HG02973 (cell line): ENCODE measurements around the gene SPG7.

Source experiments
- ATAC-seq: cut with Tn5 transposase; IDR thresholded peaks from one replicate; pipeline ENCODE4 v1.9.1; 2021; ENCODE audit warnings: moderate library complexity; ENCODE audit not compliant: unreplicated experiment

SPG7 gene

DNA sequence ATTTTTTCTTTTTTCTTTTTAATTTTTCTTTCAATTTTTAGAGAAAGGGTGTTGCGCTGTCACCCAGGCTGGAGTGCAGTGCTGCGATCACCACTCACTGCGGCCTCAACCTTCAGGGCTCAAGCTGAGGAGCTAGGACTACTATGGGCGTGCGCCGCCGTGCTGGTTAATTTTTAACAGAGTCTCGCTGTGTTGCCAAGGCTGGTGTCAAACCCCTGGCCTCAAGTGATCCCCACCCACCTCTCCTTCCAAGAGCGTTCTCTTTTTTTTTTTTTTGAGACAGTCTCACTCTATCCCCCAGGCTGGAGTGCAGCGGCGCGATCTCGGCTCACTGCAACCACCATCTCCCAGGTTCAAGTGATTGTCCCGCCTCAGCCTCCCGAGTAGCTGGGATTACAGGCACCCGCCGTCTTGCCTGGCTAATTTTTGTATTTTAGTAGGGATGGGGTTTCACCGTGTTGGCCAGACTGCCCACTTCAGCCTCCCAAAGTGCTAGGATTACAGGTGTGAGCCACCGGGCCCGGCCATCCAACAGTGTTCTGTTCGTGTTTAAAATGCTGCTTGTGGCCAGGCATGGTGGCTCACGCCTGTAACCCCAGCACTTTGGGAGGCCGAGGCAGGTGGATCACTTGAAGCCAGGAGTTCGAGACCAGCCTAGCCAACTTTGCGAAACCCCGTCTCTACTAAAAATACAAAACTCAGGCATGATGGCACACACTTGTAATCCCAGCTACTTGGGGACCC is 37.8 kb downstream of the SPG7 start:
- no peak for ATAC-seq

GRCh38 chr16:89546781-89547180 is 38.6 kb downstream of the SPG7 start:
- ATAC-seq, result no peak

DNA sequence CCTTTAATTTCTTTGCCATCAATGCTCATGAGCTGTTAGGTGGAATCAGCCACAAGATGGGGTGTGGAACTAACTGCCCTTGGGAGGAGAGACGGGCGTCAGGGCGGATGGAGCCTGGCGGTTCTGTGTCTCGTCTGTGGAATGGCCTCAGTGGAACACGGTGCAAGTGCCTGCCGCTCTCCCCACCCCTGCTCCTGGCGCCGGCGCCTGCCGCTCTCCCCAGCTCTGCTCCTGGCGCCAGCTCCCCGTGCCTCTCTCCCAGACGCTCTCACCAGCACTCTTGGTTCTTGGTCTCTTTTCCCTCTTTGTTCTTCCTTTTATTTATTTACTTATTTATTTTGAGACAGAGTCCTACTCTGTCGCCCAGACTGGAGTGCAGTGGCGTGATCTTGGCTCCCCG is 39.1 kb downstream of the SPG7 start:
- no peak for ATAC-seq

DNA sequence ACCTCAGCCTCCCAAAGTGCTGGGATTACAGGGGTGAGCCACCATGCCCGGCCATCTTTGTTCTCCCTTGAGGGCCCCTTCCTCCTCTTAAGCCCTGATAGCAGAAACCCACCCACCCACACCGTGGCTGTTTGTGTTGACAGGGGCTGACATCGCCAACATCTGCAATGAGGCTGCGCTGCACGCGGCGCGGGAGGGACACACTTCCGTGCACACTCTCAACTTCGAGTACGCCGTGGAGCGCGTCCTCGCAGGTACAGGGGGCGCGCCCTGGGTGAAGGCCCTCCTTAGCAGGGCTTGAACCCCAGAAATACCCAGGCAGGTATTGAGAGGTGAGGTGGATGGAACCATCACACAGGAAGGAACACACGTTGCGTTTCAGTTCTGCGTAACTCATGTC is 39.7 kb downstream of the SPG7 start:
- no peak for ATAC-seq

DNA sequence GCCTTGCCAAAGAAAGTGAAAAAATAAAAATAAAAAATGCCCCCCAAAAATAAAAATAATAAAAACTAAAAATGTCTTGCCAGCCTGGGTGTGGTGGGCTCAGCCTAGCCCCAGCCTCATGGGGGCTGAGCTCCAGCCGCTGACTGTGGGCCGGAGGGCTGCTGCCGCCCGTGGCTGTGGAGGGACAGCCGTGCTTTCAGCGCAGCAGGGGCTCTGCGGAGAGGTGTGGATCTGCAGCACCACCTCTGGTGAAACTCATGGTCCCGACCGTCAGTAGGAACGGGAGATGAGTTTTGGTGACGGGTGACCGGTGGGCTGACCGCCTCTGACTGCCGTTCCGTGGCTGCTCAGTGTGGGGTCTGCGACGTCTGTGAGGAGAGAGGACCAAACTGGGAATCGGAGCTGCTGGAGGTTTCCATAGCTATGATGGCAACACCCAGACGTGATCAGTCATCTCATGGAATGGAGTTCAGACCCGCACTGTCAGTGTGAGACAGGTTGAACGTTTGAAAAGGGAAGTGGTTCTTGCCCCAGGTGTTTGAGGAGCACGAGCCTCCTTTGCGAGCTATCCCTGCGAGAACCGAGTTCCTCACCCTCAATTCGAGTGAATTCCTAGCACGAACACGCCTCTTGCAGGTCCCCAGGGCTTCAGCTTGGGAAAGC is 40.3 kb downstream of the SPG7 start:
- ATAC-seq, result no peak

DNA sequence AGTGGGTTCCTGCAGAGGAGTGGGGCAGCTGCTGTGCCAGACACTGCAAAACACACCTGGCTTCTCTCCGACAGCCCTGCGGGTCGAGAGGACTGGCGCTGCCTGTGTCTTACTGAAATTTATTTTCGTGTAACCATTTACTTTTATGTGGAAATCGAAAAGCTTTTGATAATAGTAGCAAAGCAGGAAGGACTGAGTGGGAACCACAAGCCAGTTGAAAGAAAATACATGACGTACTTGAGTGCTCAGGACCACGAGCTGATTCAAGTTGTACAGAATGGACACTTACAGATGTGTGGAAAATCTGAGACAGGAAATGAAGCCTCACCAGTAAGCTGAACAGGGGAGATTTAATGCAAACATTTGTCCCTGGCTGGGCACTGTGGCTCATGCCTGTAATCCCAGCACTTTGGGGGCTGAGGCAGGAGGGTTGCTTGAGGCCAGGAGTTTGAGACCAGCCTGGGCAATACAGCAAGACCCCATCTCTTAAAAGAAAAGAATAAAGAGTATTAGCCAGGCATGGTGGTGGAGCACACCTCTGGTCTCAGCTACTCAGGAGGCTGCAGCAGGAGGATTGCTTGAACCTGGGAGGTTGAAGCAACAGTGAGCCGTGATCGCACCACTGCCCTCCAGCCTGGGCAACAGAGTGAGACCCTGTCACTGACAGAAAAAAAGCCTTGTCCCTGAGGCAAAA is 41.0 kb downstream of the SPG7 start:
- no peak for ATAC-seq

GRCh38 chr16:89550421-89551007 is 42.3 kb downstream of the SPG7 start:
- ATAC-seq, result no peak

DNA sequence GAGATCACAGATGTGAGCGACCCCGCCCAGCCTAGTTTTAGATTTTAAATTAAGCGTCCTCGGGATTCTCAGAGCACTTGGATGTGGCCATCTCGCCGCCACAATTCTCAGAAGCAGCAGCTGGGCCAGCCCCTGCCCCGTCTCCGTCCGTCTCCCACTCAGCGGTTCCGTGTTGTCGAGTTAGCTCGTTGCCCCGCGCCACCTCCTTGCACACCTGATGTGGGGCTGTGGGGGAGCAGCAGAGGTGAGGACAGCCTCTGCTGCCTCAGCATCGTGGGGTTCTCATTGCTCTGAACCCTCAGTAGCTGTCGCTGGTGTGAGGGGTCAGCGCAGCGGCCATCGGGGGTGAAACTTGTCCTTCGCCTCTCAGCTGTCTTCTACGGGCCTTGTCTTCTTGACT is 44.1 kb downstream of the SPG7 start:
- ATAC-seq, result no peak

GRCh38 chr16:89552913-89553312 is 44.7 kb downstream of the SPG7 start:
- no peak for ATAC-seq

DNA sequence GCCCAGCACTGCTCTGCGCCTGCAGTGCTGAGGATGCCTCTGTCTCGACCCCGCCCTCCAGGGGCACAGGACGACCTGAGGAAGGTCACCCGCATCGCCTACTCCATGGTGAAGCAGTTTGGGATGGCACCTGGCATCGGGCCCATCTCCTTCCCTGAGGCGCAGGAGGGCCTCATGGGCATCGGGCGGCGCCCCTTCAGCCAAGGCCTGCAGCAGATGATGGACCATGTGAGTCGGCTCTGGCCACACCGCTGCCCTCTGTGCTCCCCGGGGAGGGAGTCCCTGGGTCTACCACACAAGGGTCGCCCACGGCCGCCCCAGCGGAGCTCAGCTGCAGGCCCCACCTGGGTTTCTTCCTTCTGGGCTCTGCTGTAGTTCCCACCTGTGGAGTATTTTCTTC is 45.5 kb downstream of the SPG7 start:
- no peak for ATAC-seq

DNA sequence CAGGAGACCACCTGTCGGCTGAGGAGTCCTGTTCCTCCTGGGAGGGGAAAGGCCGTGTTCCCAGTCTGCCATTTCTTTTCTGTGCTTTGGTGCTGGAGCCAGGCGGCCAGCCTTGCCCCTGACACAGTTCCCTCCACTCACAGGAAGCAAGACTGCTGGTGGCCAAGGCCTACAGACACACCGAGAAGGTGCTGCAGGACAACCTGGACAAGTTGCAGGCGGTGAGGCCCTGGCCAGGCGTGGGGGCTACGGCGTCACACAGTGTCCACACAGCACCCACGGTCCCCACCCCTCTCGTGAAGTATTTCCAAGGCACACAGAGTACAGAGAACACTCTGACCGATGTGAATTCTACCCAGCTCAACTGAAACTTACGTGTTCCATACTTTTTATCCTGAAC is 46.1 kb downstream of the SPG7 start:
- no peak for ATAC-seq

GRCh38 chr16:89555265-89555664 is 47.1 kb downstream of the SPG7 start:
- no peak for ATAC-seq

DNA sequence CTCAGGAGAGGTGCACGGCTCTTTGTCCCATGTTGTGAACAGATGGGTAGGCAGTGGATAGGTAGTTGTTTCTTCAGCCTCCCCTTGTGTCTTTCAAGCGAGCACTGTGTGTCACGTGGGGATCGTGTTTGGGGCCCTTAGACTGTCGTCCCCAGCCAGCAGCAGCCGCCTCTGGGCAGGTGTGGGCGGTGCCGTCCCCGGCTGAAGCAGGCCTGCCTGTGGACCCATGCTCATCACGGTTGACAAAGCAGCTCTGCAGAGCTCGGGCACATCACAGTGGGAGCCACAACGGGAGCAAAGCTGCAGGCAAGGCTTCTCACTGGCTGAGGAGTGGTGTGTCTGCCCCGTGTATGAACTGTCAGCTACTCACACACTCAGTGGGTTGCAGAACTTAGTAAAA is 47.6 kb downstream of the SPG7 start:
- no peak for ATAC-seq

- no peak for ATAC-seq
These were observed 48.8 kb downstream of the SPG7 start for GRCh38 chr16:89556750-89557689.

DNA sequence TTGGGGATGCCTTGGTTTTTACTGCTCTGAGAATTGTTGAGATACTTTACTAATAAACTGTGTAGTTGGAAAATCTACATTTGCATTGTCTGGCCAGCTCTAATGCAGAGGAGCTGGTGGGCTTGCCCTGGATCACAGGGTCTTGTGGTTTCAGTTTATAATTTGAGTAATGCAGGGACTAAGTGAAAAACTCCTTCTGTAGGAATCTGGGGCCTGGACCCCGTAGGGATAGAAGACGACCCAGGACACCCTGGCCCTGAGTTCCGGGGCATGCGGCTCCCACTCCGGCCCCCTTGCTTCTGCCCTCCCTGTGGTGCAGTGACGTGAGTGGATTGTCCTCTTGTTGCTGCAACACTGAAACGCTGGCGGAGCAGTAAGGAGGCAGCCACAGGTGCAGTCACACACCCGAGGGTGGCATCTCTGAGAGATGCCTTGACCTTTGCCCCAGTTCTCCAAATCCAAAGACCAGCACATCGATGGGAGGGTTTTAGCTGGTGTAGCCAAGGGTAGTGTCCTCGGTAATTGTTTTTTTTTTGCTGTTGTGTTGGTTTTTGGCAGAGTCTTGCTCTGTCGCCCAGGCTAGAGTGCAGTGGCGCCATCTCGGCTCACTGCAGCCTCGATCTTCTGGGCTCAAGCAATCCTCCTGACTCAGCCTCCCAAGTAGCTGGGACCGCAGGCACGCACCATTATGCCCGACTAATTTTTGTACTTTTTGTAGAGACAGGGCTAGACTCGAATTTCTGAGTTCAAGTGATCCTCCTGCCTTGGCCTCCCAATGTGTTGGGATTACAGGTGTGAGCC is 49.7 kb downstream of the SPG7 start:
- ATAC-seq, result no peak

- peak; percentile 73 for ATAC-seq
These were observed 52.4 kb downstream of the SPG7 start, which contains the start of gene RPL13 for GRCh38 chr16:89560378-89561141. Gene RPL13 (plus strand): TSS chr16:89560682. CDS start chr16:89560960, 278 bp downstream.

DNA sequence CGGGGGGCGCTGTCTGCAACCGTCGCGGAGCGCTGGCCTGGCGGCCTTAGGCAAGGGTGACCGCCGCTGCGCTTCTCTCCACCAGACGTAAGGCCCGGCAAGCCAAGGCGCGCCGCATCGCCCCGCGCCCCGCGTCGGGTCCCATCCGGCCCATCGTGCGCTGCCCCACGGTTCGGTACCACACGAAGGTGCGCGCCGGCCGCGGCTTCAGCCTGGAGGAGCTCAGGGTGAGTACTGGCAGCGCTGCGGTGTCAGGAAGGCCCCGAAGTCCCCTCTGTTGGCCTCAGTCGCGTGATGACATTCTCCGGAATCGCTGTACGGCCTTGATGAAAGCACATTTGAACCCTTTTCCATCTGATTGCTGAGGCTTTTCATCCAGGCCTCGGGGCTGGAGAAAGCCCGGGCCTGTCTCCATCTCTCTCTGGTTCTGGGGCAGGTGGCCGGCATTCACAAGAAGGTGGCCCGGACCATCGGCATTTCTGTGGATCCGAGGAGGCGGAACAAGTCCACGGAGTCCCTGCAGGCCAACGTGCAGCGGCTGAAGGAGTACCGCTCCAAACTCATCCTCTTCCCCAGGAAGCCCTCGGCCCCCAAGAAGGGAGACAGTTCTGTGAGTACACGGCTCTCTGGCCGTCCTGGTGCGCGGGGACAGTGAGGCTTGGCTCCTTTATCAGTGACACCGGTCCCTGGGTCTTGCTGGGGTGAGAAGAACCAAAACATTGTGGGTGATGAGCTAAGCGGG is 53.1 kb downstream of the SPG7 start:
- no peak for ATAC-seq

DNA sequence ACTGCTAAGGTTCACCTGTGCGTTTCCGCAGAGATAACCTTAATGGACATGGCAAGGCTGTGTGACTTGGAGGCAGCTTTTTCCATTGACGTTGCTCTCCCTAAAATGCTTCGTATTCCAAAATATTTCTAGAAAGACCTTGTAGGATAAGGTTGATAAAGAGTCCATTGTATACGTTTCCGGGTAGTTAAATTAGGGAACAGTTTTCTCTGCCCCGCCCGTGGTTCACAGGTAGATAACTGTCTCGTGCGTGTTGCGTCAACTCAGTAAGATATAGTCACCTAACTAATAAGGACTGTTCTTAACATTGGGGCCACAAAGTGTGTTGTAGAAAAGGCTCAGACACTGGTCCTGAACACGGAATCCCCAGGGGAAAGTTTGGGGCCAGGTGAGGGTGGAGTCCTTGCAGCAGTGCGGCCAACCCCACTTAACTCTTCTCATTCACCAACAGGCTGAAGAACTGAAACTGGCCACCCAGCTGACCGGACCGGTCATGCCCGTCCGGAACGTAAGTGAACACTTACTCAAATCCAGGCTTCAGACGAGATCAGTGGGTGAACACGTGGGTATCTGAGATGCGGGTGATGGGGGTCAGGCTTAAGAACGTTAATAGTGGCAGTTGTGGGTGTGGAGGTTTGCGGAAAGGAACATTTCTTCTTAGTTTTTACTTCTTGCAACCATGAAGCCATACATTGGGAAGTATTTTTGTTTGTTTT is 53.8 kb downstream of the SPG7 start:
- ATAC-seq, result no peak
